ENCODE data around the gene CAPN9.

DNA sequence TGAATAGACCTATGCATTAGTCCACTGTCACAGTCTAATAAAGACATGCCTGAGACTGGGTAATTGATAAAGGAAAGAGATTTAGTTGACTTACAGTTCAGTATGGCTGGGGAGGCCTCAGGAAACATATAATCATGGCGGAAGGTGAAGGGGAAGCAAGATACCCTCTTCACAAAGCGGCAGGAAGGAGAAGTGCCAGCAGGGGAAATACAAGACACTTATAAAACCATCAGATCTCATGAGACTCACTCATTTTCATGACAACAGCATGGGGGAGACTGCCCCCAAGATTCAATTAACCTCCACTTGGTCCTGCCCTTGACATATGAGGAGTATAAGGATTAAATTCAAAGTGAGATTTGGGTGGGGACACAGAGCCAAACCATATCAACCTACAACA, 59.4 kb downstream of the CAPN9 start:
- no peak for TF ChIP-seq GATA2 (IDR thresholded peaks at IDR 0.05; ENCODE audit: low read depth, low read length)
- no peak for TF ChIP-seq GATA3 (IDR thresholded peaks at IDR 0.05; ENCODE audit: low read depth, low read length)
